Heart right ventricle (tissue), 16 donors: ENCODE results near the gene HLA-G. TPM values are rescaled to one million over a fixed set of nuclear protein-coding genes. Genes with fewer than 3 reads are reported as not detected.

Experiments used
- ATAC-seq, 8 donors: fragments of 200-7000 bp; cut with Tn5 transposase; one replicate each; pipeline ENCODE4 v1.9.1; 2020; ENCODE audit warnings: mild to moderate bottlenecking in 8 of 8, moderate library complexity in 8 of 8, moderate number of reproducible peaks in 1 of 8
- DNase-seq, 2 donors: peaks; one replicate each; pipeline ENCODE4 v3.0.0-alpha.2; 2020
- H3K27ac ChIP-seq, 10 donors: fragments of 200-600 bp; sonication (generic) in 2 of 10; one replicate each; pipeline versions ENCODE4 v1.5.0 to v1.8.0; 2020 to 2022; ENCODE audit warnings: mild to moderate bottlenecking in 3 of 10
- H3K27me3 ChIP-seq, 7 donors: fragments of 200-600 bp; one replicate each; pipeline ENCODE4 v1.8.0; 2021 to 2022; ENCODE audit warnings: mild to moderate bottlenecking in 2 of 7
- H3K36me3 ChIP-seq, 9 donors: fragments of 200-600 bp; sonication (generic) in 1 of 9; one replicate each; pipeline versions ENCODE4 v1.5.0 to v1.8.0; 2020 to 2022; ENCODE audit warnings: mild to moderate bottlenecking in 2 of 9
- H3K4me1 ChIP-seq, 9 donors: fragments of 200-600 bp; sonication (generic) in 1 of 9; one replicate each; pipeline versions ENCODE4 v1.5.0 to v1.8.0; 2020 to 2022; ENCODE audit warnings: mild to moderate bottlenecking in 4 of 9
- H3K4me3 ChIP-seq, 10 donors: fragments of 200-600 bp; sonication (generic) in 2 of 10; one replicate each; pipeline versions ENCODE4 v1.5.0 to v1.8.0; 2020 to 2022; ENCODE audit warnings: mild to moderate bottlenecking in 7 of 10, moderate library complexity in 2 of 10
- H3K9me3 ChIP-seq, 11 donors: fragments of 200-600 bp in 10 of 11; sonication (generic) in 2 of 11; one replicate each; pipeline versions ENCODE4 v1.5.0 to v1.8.0; 2013 to 2022; ENCODE audit warnings: mild to moderate bottlenecking in 2 of 11, control low read depth in 1 of 11, moderate library complexity in 1 of 11
- WGBS, 2 donors: extraction: QIAGEN DNeasy Blood & Tissue Kit; methylation state at CpG; one replicate each; pipeline ENCODE4 v1.1.7; 2013; ENCODE audit warnings: inconsistent platforms in 1 of 2; 5-methylcytosine and 5-hydroxymethylcytosine counted together
- intact Hi-C, 10 donors: fragments of 100-400 bp; cut with DNase I; formaldehyde crosslinking; loops; one replicate each; pipeline versions ENCODE4 v1.11.1 to v1.14.2; 2022
- polyA plus RNA-seq, 2 donors: library from polyadenylated mRNA; stranded (reverse); fragments of 200-250 nt; gene quantifications; one replicate each; pipeline ENCODE4 v1.2.3, GENCODE V29; 2013
- total RNA-seq, 10 donors: library from RNA; stranded (reverse); fragmentation: NEBNext Ultra II Directional in 3 of 10; extraction: Animal tissue kit (Norgen Biotek cat#: 25700) in 3 of 10; gene quantifications; one replicate each; pipeline versions ENCODE4 v1.2.1 to v1.2.4, GENCODE V29; 2021 to 2023
- TF ChIP-seq, protein P1 (sequence below), 9 donors: fragments of 200-600 bp; sonication (generic) in 2 of 9; IDR thresholded peaks; one replicate each; pipeline versions ENCODE4 v1.5.0 to v1.8.0; 2021 to 2022; ENCODE audit warnings: antibody characterized with exemption in 9 of 9, mild to moderate bottlenecking in 5 of 9, moderate library complexity in 1 of 9
- donor health status: Arrhythmogenic right ventricular cardiomyopathy.
- donor health status: ischemic (EF 13 %, LVEDD 7.1; RV severe dilation, severe dysfunction).
- donor health status: healthy with polysubstance abuse.
- donor health status: DM: no; HTN: yes; CAD: no.
- donor health status: DM: no; HTN: no; CAD: no.
- donor health status: ischemic (EF 25% LVEDD 6.9; RV normal size, moderate dysfunction).
- donor health status: ischemic (EF 25% LVEDD 5.7; RV mildly dilated, moderate dysfunction).
- donor health status: healthy.
- donor health status: DM: yes; HTN: yes; CAD: no.
- donor health status: Ischemic cardiomyopathy.
- donor health status: ischemic (EF 35%, LVEDD 5.7; RV mildly dilated, moderate dysfunction).
- donor health status: nonischemic (EF 11% LVEDD 7.7; RV severe dilation, severe dysfunction).
- donor health status: DM: yes; HTN: yes; CAD: no.
- donor health status: PGD.
- donor health status: ischemic (EF 29% LVEDD 5.4; RV normal size, mild dysfunction).
- donor health status: nonischemic (EF 23%, LVEDD 6.1; RV moderate dilation, normal function).

HLA-G gene
- total and polyA plus RNA-seq, 12 donors, result 0.13 to 0.77 (median 0.55) TPM; not detected in 8

DNA sequence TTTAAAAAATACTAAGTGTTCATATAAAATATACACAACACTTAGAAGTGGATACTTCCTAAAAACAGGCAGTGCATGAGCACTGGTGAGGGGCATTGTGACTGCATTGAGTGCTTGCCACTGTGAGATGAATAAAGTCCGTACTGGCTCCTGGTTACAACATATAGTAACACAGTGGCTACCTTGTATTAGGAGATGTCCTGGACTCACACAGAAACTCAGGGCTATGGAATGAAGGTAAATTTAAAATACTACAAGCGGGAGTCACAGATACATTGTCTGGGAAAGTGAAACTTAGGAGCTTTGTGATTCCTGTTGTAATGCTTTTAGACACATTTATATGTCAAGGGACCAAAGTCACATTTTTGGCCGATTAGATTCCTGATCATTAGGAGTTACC is 36.5 kb upstream of the HLA-G start:
- DNase-seq (no peak), ATAC-seq (no peak)
- H3K4me1 ChIP-seq, result peaks cover 0 to 22% (median 7%) of the 10 kb centered on the region in 9 donors
- no peak overlapping the region for H3K27ac ChIP-seq
- TF ChIP-seq, protein P1, sequence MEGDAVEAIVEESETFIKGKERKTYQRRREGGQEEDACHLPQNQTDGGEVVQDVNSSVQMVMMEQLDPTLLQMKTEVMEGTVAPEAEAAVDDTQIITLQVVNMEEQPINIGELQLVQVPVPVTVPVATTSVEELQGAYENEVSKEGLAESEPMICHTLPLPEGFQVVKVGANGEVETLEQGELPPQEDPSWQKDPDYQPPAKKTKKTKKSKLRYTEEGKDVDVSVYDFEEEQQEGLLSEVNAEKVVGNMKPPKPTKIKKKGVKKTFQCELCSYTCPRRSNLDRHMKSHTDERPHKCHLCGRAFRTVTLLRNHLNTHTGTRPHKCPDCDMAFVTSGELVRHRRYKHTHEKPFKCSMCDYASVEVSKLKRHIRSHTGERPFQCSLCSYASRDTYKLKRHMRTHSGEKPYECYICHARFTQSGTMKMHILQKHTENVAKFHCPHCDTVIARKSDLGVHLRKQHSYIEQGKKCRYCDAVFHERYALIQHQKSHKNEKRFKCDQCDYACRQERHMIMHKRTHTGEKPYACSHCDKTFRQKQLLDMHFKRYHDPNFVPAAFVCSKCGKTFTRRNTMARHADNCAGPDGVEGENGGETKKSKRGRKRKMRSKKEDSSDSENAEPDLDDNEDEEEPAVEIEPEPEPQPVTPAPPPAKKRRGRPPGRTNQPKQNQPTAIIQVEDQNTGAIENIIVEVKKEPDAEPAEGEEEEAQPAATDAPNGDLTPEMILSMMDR (IDR thresholded peaks at IDR 0.05), result no peak
- no peaks in the 10 kb centered on the region for H3K36me3 ChIP-seq
- H3K27me3 ChIP-seq, result peaks cover 0 to 42% (median 25%) of the 10 kb centered on the region in 7 donors
- no peaks in the 10 kb centered on the region for H3K9me3 ChIP-seq
- intact Hi-C loops, result loop anchor here in 2 of 10 donors (5.0 kb wide), 1 partner anchor 54 kb away; no protein-coding TSS in a partner anchor
- H3K4me3 ChIP-seq, result peak overlapping the region in 2 of 10 donors; percentile 70 to 73
- 55 to 67% methylated on average over 3 of the region's 3 CpGs for WGBS, 2 donors

DNA sequence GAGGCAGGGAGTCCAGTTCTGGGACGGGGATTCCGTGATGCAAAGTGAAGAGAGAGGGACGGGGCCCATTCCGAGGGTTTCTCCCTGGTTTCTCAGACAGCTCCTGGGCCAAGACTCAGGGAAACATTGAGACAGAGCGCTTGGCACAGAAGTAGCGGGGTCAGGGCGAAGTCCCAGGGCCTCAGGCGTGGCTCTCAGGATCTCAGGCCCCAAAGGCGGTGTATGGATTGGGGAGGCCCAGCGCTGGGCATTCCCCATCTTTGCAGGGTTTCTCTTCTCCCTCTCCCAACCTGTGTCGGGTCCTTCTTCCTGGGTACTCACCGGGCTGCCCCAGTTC is 35.9 kb upstream of the HLA-G start:
- intact Hi-C loops, result loop anchor here in 2 of 10 donors (5.0 kb wide), 1 partner anchor 54 kb away; no protein-coding TSS in a partner anchor
- Histone ChIP-seq H3K27ac (no peak overlapping the region), H3K4me3 (peak overlapping the region; percentile 44 to 88 (median 66)), H3K36me3 (no peaks in the 10 kb centered on the region), H3K4me1 (peaks cover 0 to 22% (median 7%) of the 10 kb centered on the region in 9 donors), H3K9me3 (no peaks in the 10 kb centered on the region), H3K27me3 (peaks cover 0 to 44% (median 26%) of the 10 kb centered on the region in 7 donors)
- 55 to 58% methylated on average over 12 of the region's 12 CpGs for WGBS, 2 donors
- DNase-seq, result no peak
- TF ChIP-seq, protein P1 (IDR thresholded peaks at IDR 0.05), result no peak
- ATAC-seq, result peak; percentile 30 to 57 (median 42)

DNA sequence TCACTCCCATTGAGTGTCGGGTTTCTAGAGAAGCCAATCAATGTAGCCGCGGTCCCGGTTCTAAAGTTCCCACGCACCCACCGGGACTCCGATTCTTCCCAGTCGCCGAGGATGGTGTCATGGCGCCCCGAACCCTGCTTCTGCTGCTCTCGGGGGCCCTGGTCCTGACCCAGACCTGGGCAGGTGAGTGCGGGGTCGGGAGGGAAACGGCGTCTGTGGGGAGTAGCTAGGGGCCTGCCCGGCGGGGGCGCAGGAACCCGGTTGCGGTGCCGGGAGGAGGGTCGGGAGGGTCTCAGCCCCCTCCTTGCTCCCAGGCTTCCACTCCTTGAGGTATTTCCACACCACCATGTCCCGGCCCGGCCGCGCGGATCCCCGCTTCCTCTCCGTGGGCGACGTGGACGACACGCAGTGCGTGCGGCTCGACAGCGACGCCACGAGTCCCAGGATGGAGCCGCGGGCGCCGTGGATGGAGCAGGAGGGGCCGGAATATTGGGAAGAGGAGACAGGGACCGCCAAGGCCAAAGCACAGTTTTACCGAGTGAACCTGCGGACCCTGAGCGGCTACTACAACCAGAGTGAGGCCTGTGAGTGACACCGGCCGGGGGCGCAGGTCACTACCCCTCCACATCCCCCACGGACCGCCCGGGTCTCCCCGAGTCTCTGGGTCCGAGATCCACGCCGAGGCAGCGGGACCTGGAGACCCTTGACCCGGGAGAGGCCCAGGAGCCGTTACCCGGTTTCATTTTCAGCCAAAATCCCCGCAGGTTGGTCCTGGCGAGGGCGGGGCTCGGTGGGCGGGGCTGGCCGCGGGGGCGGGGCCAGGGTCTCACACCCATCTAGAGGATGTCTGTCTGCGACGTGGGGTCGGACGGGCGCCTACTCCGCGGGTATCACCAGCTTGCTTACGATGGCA is 35.2 kb upstream of the HLA-G start:
- Histone ChIP-seq H3K27ac (peak overlapping the region in 5 of 10 donors; percentile 25 to 72 (median 51)), H3K27me3 (peaks cover 0 to 44% (median 26%) of the 10 kb centered on the region in 7 donors), H3K36me3 (no peaks in the 10 kb centered on the region), H3K4me3 (peak overlapping the region; percentile 44 to 88 (median 66)), H3K4me1 (peaks cover 0 to 22% (median 7%) of the 10 kb centered on the region in 9 donors), H3K9me3 (no peaks in the 10 kb centered on the region)
- WGBS, 2 donors, result 2% methylated on average over 78 to 79 of the region's 79 CpGs
- ATAC-seq, result peak; percentile 91 to 98 (median 94)
- intact Hi-C loops, result loop anchor here in 2 of 10 donors (5.0 kb wide), 1 partner anchor 55 kb away; no protein-coding TSS in a partner anchor
- DNase-seq, result peak; percentile 70 to 74
- TF ChIP-seq, protein P1 (IDR thresholded peaks at IDR 0.05), result peak in 8 of 9 donors; percentile 37 to 81 (median 62)

DNA sequence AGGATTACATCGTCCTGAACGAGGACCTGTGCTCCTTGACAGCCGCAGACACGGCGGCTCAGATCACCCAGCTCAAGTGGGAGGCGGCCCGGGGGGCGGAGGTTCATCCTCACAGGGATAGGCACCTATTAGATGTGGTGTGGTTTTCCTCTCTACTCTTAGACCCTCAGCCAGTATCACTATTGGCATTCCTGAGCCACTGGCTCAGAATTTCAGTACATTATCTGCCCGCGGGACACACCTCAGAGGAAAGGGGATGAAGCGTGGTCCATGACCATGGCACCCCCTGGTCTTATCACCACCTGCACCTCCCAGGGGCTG is 34.6 kb upstream of the HLA-G start:
- TF ChIP-seq, protein P1 (IDR thresholded peaks at IDR 0.05), result no peak
- 31 to 38% methylated on average over 11 of the region's 11 CpGs for WGBS, 2 donors
- H3K36me3 ChIP-seq, result no peaks in the 10 kb centered on the region
- peaks cover 0 to 47% (median 29%) of the 10 kb centered on the region in 7 donors for H3K27me3 ChIP-seq
- DNase-seq, result no peak
- H3K9me3 ChIP-seq, result no peaks in the 10 kb centered on the region
- H3K4me3 ChIP-seq, result peak overlapping the region; percentile 44 to 88 (median 66)
- intact Hi-C loops, result loop anchor here in 2 of 10 donors (5.0 kb wide), 1 partner anchor 56 kb away; no protein-coding TSS in a partner anchor
- peaks cover 0 to 22% (median 7%) of the 10 kb centered on the region in 9 donors for H3K4me1 ChIP-seq
- H3K27ac ChIP-seq, result no peak overlapping the region
- no peak for ATAC-seq
